Stimulated activated CD8-positive, alpha-beta memory T cell treated with anti-CD3 and anti-CD28 coated beads, Interleukin-4, amount 100 ng/mL, for 1 hour (primary cell): ENCODE data around the gene NOL4L.

Source experiments
- DNase-seq, 2 donors: peaks; one replicate each; pipeline ENCODE4 v3.0.0-alpha.2; 2020; ENCODE audit warnings: low read depth in 2 of 2, low spot score in 1 of 2

The NOL4L gene

GRCh38 chr20:32585011-32585585 lies at the start of gene NOL4L:
Gene NOL4L, minus strand, starts transcription at chr20:32585333. Its CDS starts 443 bp downstream, at chr20:32584890.
- no peak for DNase-seq

- no peak for DNase-seq
These were observed 49.1 kb upstream of the NOL4L start for GRCh38 chr20:32634041-32634805.

GRCh38 chr20:32632461-32633354 lies 47.6 kb upstream of the NOL4L start:
- no peak for DNase-seq

GRCh38 chr20:32631933-32632460 lies 46.9 kb upstream of the NOL4L start:
- DNase-seq: no peak

- no peak for DNase-seq
These were observed 44.7 kb upstream of the NOL4L start for GRCh38 chr20:32629813-32630212.

GRCh38 chr20:32628960-32629530 lies 43.9 kb upstream of the NOL4L start:
- DNase-seq: no peak

- no peak for DNase-seq
These were observed 41.9 kb upstream of the NOL4L start for GRCh38 chr20:32626859-32627636.

GRCh38 chr20:32626407-32626806 lies 41.3 kb upstream of the NOL4L start:
- DNase-seq: no peak

- DNase-seq: no peak
These were observed 40.9 kb upstream of the NOL4L start for GRCh38 chr20:32625996-32626395.

- no peak for DNase-seq
These were observed 39.7 kb upstream of the NOL4L start for GRCh38 chr20:32624687-32625345.

- no peak for DNase-seq
These were observed 38.6 kb upstream of the NOL4L start for GRCh38 chr20:32623667-32624157.

- no peak for DNase-seq
These were observed 37.7 kb upstream of the NOL4L start for GRCh38 chr20:32622585-32623468.

- DNase-seq: no peak
These were observed 36.9 kb upstream of the NOL4L start for GRCh38 chr20:32621891-32622584.

- no peak for DNase-seq
These were observed 36.1 kb upstream of the NOL4L start for GRCh38 chr20:32621071-32621890.

GRCh38 chr20:32619586-32619985 lies 34.5 kb upstream of the NOL4L start:
- no peak for DNase-seq

GRCh38 chr20:32614772-32615171 lies 29.6 kb upstream of the NOL4L start:
- no peak for DNase-seq

GRCh38 chr20:32614303-32614702 lies 29.2 kb upstream of the NOL4L start:
- DNase-seq: no peak
